MM.1S (cell line): ENCODE results near the gene CDK6.

Source experiments
- DNase-seq: peaks from one replicate; pipeline ENCODE4 v3.0.0-alpha.2; 2015
- H2AFZ ChIP-seq: fragments of 300-600 bp; sonication (generic); 2 replicates; pipeline ENCODE4 v1.6.0; 2016; ENCODE audit warnings: antibody characterized with exemption, low read length
- H3F3A ChIP-seq: fragments of 300-600 bp; sonication (generic); 2 replicates; pipeline ENCODE4 v1.6.1; 2016; ENCODE audit warnings: mild to moderate bottlenecking, antibody characterized with exemption, low read length, moderate library complexity, mixed read lengths; ENCODE audit not compliant: insufficient read depth
- H3K27ac ChIP-seq: fragments of 300-600 bp; sonication (generic); 2 replicates; pipeline ENCODE4 v1.5.1; 2016; ENCODE audit warnings: mild to moderate bottlenecking, low read length
- H3K27me3 ChIP-seq: fragments of 300-600 bp; sonication (generic); replicated peaks from 2 replicates; pipeline ENCODE4 v1.6.0; 2016; ENCODE audit warnings: low read length; ENCODE audit not compliant: insufficient read depth
- H3K36me3 ChIP-seq: fragments of 300-600 bp; sonication (generic); replicated peaks from 2 replicates; pipeline ENCODE4 v1.6.1; 2016; ENCODE audit warnings: mild to moderate bottlenecking, low read length, mixed read lengths; ENCODE audit not compliant: insufficient read depth
- H3K4me1 ChIP-seq: fragments of 300-600 bp; sonication (generic); 2 replicates; pipeline ENCODE4 v1.6.1; 2016; ENCODE audit warnings: low read length, mixed read lengths
- H3K4me2 ChIP-seq: fragments of 300-600 bp; sonication (generic); 2 replicates; pipeline ENCODE4 v1.6.0; 2016; ENCODE audit warnings: low read depth, low read length
- H3K4me3 ChIP-seq: fragments of 300-600 bp; sonication (generic); 2 replicates; pipeline ENCODE4 v1.5.1; 2016; ENCODE audit warnings: low read length, mixed read lengths
- H3K79me2 ChIP-seq: fragments of 300-600 bp; sonication (generic); 2 replicates; pipeline ENCODE4 v1.6.1; 2016; ENCODE audit warnings: mixed run types, low read length, mixed read lengths
- H3K9ac ChIP-seq: fragments of 300-600 bp; sonication (generic); 2 replicates; pipeline ENCODE4 v1.6.1; 2016; ENCODE audit warnings: low read length, mixed read lengths
- H3K9me2 ChIP-seq: fragments of 300-600 bp; sonication (generic); replicated peaks from 2 replicates; pipeline ENCODE4 v1.6.1; 2016; ENCODE audit warnings: mild to moderate bottlenecking, low read length, mixed read lengths; ENCODE audit not compliant: insufficient read depth
- H3K9me3 ChIP-seq: fragments of 300-600 bp; sonication (generic); replicated peaks from 2 replicates; pipeline ENCODE4 v1.6.1; 2016; ENCODE audit warnings: mild to moderate bottlenecking, low read length, mixed read lengths; ENCODE audit not compliant: insufficient read depth
- H4K20me1 ChIP-seq: fragments of 300-600 bp; sonication (generic); 2 replicates; pipeline ENCODE4 v1.6.1; 2016; ENCODE audit warnings: mild to moderate bottlenecking, low read length, moderate library complexity, mixed read lengths; ENCODE audit not compliant: insufficient read depth
- EZH2 ChIP-seq: fragments of 300-600 bp; sonication (generic); optimal IDR thresholded peaks from 2 replicates; pipeline ENCODE3; 2017; ENCODE audit warnings: low read depth, mild to moderate bottlenecking, antibody characterized with exemption, low read length, mixed read lengths
- EZH2phosphoT487 ChIP-seq: fragments of 300-600 bp; sonication (generic); IDR thresholded peaks from 2 replicates; pipeline ENCODE4 v1.6.1; 2018; ENCODE audit warnings: antibody characterized with exemption, low read length
- TF ChIP-seq, protein P1 (sequence below): fragments of 300-600 bp; sonication (generic); IDR thresholded peaks from 2 replicates; pipeline ENCODE4 v1.5.1; 2016; ENCODE audit warnings: antibody characterized with exemption, low read length, mixed read lengths

CDK6 gene

DNA sequence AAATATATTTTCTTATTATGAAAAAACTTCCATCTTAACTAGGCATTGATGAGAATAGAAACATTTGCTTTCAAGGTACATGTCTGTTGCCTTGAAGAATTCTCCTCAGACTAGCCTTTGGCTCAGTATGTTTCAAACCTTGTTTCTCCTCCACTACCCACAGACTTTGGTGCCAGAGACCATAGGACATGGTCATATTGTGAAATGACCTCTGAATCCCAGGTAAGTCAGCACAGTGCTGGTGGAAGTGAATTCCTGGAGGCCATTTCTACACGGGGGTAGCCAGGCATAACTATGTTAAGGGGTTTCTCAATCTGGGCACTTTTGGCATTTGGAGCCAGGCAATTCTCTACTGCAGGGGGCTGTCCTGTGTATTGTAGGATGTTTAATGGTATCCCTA is 133.8 kb downstream of the CDK6 start:
- Histone ChIP-seq H3F3A (no peaks in the 10 kb centered on the region), H3K9me3 (no peaks in the 10 kb centered on the region), H4K20me1 (no peaks in the 10 kb centered on the region), H2AFZ (no peak overlapping the region), H3K27me3 (no peaks in the 10 kb centered on the region), H3K4me2 (no peak overlapping the region), H3K27ac (no peak overlapping the region), H3K9ac (no peak overlapping the region), H3K4me1 (no peaks in the 10 kb centered on the region), H3K36me3 (no peaks in the 10 kb centered on the region), H3K79me2 (peaks cover 82% of the 10 kb centered on the region), H3K4me3 (no peak overlapping the region), H3K9me2 (no peaks in the 10 kb centered on the region)
- TF ChIP-seq EZH2 (no peak), EZH2phosphoT487 (no peak)
- TF ChIP-seq, protein P1, sequence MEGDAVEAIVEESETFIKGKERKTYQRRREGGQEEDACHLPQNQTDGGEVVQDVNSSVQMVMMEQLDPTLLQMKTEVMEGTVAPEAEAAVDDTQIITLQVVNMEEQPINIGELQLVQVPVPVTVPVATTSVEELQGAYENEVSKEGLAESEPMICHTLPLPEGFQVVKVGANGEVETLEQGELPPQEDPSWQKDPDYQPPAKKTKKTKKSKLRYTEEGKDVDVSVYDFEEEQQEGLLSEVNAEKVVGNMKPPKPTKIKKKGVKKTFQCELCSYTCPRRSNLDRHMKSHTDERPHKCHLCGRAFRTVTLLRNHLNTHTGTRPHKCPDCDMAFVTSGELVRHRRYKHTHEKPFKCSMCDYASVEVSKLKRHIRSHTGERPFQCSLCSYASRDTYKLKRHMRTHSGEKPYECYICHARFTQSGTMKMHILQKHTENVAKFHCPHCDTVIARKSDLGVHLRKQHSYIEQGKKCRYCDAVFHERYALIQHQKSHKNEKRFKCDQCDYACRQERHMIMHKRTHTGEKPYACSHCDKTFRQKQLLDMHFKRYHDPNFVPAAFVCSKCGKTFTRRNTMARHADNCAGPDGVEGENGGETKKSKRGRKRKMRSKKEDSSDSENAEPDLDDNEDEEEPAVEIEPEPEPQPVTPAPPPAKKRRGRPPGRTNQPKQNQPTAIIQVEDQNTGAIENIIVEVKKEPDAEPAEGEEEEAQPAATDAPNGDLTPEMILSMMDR, result no peak
- DNase-seq, result no peak

DNA sequence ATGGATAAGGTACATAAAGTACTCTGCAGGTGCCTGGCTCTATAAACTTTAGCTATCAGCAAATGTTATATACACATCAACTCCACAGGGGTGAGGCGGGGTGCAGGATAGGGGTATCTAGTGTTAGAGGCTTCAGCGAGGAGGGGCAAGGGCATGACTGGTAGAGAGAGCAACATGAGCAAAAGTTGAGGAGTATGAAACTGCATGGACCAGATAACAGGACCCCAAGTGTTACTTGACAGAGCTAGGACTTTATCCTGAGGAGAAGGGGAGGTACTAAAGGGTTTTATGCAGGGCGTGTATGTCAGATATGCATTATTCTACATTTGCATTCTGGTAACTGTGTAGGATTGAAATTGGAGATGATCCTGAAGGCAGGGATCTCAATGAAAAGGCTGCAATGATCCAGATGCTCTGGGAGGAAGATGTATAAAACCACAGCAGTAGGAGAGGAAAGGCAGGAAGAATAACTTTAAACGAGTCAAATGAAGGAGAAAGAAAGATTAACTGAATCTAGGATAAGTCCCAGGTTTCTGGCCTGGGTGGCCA is 136.3 kb downstream of the CDK6 start:
- TF ChIP-seq EZH2, result no peak
- TF ChIP-seq, protein P1, result no peak
- TF ChIP-seq EZH2phosphoT487, result no peak
- no peaks in the 10 kb centered on the region for H3K4me1 ChIP-seq
- H3F3A ChIP-seq, result no peaks in the 10 kb centered on the region
- H3K27ac ChIP-seq, result no peak overlapping the region
- no peaks in the 10 kb centered on the region for H3K36me3 ChIP-seq
- H3K9me2 ChIP-seq, result no peaks in the 10 kb centered on the region
- no peaks in the 10 kb centered on the region for H3K9me3 ChIP-seq
- H3K4me2 ChIP-seq, result no peak overlapping the region
- no peaks in the 10 kb centered on the region for H3K27me3 ChIP-seq
- no peak for DNase-seq
- H3K9ac ChIP-seq, result no peak overlapping the region
- no peak overlapping the region for H3K4me3 ChIP-seq
- no peak overlapping the region for H2AFZ ChIP-seq
- peaks cover 82% of the 10 kb centered on the region for H3K79me2 ChIP-seq
- H4K20me1 ChIP-seq, result no peaks in the 10 kb centered on the region

DNA sequence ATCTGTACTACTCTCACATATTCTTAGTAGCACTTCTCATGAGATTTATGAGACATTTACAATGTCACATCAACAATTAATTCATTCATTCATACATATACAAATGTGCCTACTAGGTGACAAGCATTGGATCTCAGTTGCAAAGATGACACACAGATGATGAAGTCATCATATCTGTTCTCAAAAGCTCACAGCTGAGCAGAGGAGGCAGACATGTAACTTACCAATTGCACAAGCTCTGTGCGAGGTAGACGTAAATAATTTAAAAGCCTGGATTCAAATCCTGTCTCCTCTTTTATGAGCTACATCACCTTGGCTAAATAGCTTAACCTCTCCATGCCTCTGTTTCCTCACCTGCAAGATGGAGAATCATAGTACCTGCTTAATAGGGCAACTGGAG is 136.8 kb downstream of the CDK6 start:
- Histone ChIP-seq H3K79me2 (peaks cover 78% of the 10 kb centered on the region), H3K4me2 (no peak overlapping the region), H4K20me1 (no peaks in the 10 kb centered on the region), H3K27ac (no peak overlapping the region), H3K9me2 (no peaks in the 10 kb centered on the region), H3K9ac (no peak overlapping the region), H3K27me3 (no peaks in the 10 kb centered on the region), H3K36me3 (no peaks in the 10 kb centered on the region), H3K9me3 (no peaks in the 10 kb centered on the region), H3K4me1 (no peaks in the 10 kb centered on the region), H3K4me3 (no peak overlapping the region), H2AFZ (no peak overlapping the region), H3F3A (no peaks in the 10 kb centered on the region)
- no peak for DNase-seq
- TF ChIP-seq, protein P1, result no peak
- no peak for TF ChIP-seq EZH2phosphoT487
- no peak for TF ChIP-seq EZH2
